Measurements from ENCODE around the gene MOB3A.

Gene MOB3A

GRCh38 chr19:2079076-2079864, 16.9 kb downstream of the MOB3A start:
- no peak for DNase-seq

- DNase-seq: no peak
Measured at GRCh38 chr19:2077833-2078619, 18.1 kb downstream of the MOB3A start.

- no peak for DNase-seq
Measured at GRCh38 chr19:2077398-2077797, 18.7 kb downstream of the MOB3A start.

DNA sequence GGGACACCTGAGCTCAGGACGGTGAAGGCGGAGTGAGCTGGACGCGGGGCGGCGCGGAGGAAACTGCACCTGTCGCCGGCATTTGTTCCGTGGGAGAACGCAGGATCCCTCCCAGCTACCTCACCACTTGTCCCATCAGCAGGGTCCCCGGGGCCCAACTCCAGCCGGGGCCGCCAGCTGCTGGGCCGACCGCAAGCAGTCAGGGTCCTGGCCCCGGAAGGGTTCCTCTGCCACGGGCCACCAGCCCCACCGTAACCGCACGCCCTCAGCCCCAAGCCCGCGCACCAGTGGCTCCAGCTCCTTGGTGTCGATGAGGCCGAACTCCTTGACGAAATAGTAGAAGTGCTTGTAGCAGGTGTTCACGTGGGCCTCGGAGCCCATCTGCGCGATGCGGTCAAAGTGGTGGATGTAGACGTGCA, 19.6 kb downstream of the MOB3A start:
- DNase-seq: no peak

DNA sequence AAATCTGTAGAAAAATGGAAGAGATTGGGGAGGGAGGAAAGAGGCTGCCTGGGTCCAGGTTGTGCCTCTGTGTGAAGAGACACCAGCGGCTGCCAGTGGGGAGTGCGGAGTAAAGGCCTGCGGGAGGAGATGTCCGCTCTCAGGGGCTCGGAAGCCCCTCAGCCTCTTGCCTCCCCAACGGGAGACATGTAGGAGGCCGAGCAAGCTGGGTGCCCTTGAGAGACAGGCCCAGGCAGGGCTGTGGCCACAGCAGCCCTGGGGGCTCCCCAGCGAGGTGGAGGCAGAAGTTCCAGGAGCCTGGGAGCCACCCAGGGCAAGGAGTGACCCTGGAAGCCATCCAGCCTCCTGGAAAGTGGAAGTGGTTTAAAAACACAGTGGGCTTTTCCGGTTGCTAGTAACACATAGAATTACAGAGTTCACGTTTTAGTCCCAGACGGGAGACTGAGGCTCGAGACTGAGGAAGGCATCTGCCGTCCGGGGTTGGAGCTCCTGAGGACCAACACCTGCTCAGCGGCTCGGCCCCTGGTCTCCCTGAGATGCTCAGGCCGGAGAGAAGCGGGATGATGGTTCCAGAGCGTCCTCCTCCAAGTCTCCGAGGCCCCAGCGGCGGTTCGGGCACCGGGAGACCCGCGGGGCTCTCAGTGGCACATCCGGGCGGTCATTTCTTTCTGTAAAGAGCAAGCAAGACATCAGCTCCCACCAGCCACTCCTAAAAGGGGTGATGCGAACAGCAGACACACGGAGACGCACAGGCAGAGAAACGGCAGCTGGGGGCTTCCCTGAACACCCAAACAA, 23.2 kb downstream of the MOB3A start:
- DNase-seq: no peak

GRCh38 chr19:2070986-2071673, 25.0 kb downstream of the MOB3A start:
- no peak for DNase-seq

- no peak for DNase-seq
Measured at GRCh38 chr19:2070436-2070827, 25.7 kb downstream of the MOB3A start.

- no peak for DNase-seq
Measured at GRCh38 chr19:2064788-2065524, 31.2 kb downstream of the MOB3A start.

DNA sequence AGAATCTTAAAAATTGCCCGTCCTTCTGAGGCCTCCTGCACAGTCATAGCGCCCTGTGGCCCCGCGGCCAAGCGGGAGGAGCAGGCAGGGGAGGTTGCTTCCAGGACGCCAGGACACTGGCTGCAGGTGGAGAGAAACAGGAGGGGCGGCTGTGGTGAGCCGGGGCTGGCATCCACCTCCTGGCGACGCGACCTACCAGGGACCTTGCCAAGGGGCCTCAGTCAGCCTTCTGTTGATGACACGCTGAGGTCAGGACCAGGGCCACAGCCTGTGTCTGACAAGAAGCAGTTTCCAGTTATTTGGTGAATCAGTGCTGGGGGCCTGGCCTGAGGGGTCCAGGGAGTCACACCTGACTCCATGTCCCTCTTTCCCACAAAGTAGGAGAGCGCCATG, 31.7 kb downstream of the MOB3A start:
- DNase-seq: no peak

DNA sequence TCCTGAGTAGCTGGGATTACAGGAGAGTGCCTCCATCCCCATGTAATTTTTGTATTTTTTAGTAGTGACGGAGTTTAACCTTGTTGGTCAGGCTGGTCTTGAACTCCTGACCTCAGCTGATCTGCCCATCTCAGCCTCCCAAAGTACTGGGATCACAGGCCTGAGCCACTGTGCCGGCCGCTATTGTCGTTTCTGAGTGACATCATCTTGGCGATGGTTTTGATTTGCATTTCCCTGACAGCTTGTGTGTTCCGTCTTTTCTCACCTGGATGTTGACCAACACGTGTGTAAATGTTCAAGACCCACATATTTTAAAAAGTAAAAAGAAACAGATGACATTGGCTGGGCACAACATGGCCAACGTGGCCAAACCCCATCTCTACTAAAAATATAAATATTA, 32.3 kb downstream of the MOB3A start:
- no peak for DNase-seq

DNA sequence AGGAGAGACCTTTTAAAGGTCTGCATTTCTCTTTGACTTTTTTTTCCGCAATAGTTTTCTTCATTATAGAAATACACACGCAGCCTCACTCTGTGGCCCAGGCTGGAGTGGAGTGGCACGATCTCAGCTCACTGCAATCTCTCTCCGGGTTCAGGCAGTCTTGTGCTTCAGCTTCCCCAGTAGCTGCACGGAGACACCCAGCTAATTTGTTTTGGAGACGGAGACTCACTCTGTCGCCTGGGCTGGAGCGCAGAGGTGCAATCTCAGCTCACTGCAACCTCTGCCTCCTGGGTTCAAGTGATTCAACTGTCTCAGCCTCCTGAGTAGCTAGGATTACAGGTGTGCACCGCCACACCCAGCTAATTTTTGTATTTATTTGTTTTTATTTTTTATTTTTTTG, 33.4 kb downstream of the MOB3A start:
- no peak for DNase-seq

DNA sequence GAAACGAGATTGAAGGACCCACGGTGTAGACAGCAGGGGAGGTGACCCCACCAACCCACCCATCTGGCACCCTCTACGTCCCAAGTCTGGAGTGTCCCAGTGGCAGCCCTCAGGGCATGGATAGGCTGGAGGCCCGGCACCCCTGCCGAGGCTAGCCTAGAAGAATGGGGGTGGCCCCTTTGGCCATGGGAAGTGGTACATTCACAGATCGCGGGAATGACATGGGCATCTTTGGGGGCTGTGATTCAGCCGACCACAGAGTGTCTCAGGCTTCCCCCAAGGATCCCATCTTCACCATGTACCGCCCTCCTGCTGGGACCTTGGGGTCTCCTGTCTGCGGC, 33.8 kb downstream of the MOB3A start:
- no peak for DNase-seq

- DNase-seq: peak; percentile 93 to 96
Measured at GRCh38 chr19:2061495-2062388, 34.4 kb downstream of the MOB3A start.

- DNase-seq: peak in 1 of 2 experiments; percentile 32
Measured at GRCh38 chr19:2060884-2061494, 35.1 kb downstream of the MOB3A start.

- DNase-seq: peak in 1 of 2 experiments; percentile 28
Measured at GRCh38 chr19:2059422-2060201, 36.5 kb downstream of the MOB3A start.

DNA sequence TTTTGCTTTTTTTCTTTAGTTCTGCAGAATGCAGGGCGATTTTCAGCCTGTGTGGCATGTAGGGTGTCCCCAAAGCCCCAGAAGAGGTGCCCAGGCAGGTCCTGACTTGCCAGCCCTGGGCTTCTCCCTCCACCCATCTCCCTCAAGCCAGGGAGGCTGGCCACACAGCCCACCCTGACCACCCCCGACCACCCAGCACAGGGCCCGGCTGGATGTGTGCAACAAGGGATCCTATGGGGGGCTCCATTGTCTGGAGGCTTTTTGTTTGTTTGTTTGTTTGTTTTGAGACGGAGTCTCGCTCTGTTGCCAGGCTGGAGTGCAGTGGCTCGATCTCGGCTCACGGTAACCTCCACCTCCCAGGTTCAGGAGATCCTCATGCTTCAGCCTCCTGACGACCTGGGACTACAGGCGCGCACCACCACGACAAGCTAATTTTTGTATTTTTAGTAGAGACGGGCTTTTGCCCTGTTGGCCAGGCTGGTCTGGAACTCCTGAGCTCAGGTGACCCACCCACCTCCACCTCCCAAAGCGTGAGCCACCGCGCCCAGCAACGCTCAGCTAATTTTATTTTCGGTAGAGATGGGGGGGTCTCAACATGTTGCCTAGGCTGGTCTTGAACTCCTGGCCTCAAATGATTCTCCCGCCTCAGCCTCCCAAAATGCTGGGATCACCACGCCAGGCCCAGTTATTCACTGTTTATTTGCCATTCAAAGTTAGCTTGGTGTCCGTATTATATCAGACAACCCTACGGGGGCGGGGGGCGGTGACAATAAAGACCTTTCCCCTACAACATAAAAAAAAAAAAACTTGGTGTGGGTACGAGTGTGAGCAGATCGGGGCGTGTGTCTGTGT, 37.3 kb downstream of the MOB3A start:
- no peak for DNase-seq

DNA sequence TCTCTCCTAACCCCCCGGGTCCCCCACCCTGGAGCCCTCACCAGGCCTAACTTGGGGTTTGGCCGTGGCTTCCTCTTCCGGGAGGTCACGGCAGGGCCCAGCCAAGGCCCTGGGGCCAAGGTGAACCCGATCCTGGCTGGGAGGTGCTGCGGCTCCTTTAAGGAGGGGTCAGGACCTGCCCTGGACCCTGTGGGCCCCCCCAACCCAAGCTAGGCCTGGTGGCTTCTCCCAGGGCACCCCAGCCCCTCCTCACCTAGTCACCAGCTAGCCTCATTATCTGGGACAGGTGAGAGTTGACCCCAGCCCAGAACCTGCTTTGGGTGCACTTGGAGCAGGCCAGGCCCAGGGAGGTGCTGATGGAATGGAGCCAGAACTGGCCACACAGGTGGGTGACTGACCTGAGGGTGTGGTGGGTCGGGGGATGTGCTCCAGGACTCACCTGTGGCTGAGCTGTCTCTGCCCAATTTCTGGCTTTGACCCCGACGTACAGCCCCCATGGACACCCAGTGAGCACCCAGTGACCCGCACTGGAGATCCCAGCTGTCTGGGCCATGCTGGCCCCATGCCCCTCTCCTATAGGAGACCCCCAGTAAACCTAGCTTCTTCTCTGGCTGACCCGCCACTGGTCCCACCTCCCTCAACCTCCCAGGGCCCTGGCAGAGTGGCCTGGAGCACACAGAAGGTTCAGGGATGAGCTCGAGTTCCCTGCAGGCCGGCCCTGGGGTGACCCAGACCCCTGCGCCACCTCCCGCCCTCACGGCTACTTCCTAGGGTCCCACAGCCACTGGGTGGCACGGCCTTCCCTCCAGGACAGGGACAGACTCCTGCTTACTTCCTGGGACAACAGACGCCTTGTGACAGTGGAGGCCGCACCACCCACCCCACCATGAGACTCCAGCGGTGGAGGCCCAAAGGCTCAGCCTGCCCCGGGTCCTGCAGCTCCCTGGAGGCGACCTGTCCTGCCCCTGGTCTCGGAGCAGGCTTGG, 38.3 kb downstream of the MOB3A start:
- DNase-seq: no peak

- no peak for DNase-seq
Measured at GRCh38 chr19:2056837-2057192, 39.3 kb downstream of the MOB3A start.

Data from NCI-H1930 (cell line).